ENCODE data around the gene SLCO3A1.

Gene SLCO3A1

DNA sequence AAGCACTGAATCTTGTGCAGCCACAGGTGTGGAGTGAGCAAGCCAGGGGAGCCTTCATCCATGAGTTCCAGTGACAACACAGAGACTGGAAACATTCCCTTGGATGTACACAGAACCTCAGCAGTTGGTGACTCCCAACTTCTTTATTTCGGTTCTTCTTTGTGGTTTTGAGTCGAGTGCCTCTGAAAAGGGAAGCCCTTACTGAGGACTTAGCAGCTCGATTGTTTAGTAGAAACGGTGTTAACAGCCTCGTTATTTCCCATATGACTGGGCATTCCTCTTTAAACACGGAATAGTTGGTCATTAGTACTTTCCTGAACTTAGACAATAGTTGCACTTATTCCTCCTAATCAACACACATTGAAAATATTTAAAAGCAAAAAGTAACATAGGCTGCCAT is 7.7 kb downstream of the SLCO3A1 start:
- no peak for DNase-seq (ENCODE audit: low read depth, low spot score)

- DNase-seq (ENCODE audit: low read depth, low spot score) = no peak
These were observed 9.5 kb downstream of the SLCO3A1 start for GRCh38 chr15:91862891-91863504.

GRCh38 chr15:91863621-91864255 is 10.2 kb downstream of the SLCO3A1 start:
- no peak for DNase-seq (ENCODE audit: low read depth, low spot score)

DNA sequence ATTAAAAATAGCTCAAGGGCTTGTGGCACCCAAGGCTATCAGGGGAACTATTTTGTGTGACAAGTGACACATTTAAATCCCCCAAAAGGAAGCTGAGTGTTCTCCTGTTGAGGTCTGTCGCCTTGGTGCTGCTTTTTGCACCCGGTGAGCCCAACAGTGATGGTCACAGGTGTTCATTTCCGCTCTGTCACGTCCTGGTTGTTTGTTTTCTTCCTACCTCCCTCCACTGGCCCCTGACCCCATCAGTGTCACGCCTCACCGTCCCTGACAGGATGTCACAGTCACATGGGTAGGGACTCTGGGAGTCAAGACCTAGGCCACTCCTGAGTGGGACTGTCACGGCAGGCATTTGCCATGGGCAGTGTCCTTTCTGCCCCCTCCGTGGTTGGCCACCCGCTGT is 11.2 kb downstream of the SLCO3A1 start:
- DNase-seq (ENCODE audit: low read depth, low spot score) = no peak

- no peak for DNase-seq (ENCODE audit: low read depth, low spot score)
These were observed 12.0 kb downstream of the SLCO3A1 start for GRCh38 chr15:91865486-91865885.

GRCh38 chr15:91865950-91866349 is 12.4 kb downstream of the SLCO3A1 start:
- no peak for DNase-seq (ENCODE audit: low read depth, low spot score)

DNA sequence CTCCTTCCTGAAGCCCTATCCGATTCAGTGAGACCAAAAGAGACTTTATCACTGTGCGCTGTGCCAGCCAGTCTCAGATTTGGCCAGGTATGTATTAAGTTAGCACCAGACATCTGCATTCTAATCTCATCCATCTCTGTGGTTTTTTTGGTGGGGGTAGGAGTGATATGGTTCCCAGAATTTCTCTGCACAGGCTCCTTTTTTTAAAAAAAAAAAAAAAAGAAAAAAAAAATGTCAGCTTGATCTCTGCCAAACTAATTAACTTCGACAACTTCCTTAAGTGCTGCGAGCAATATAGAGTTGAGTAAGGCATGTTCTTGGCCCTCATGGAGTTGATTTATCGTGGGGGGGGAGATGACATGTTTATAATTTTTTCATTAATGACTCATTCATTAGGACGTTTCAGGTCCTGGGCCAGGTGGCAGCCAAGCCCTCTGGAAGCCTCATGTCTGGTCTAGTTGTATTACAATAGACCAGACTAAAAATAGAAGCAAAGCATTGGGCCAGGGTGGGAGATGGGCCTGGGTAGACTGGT is 12.9 kb downstream of the SLCO3A1 start:
- DNase-seq (ENCODE audit: low read depth, low spot score) = no peak

- DNase-seq (ENCODE audit: low read depth, low spot score) = no peak
These were observed 13.5 kb downstream of the SLCO3A1 start for GRCh38 chr15:91866971-91867372.

DNA sequence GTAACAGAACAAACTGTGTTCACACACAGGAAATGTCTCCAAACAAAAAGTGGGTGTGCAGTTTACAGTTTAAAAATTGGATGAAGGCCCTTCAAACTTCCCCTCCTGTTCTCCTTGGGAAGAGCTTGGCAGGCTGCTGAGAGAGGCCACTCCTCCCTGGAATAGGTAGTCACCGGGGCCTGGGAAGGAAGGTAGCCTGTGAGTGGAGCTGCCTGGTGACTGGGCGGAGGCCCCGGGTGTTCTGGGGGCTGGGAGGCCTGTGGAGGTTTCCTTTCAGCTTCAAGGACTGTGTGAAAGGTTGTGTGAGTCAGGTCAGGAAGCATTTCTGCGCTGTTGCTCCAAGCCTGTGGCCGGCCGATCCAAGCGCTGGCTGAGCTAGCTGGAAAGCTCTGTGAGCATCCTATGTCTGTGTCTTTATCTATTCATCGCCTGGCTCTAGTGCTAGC is 14.1 kb downstream of the SLCO3A1 start:
- no peak for DNase-seq (ENCODE audit: low read depth, low spot score)

GRCh38 chr15:91870876-91871537 is 17.5 kb downstream of the SLCO3A1 start:
- no peak for DNase-seq (ENCODE audit: low read depth, low spot score)

GRCh38 chr15:91871837-91872236 is 18.3 kb downstream of the SLCO3A1 start:
- DNase-seq (ENCODE audit: low read depth, low spot score) = no peak

DNA sequence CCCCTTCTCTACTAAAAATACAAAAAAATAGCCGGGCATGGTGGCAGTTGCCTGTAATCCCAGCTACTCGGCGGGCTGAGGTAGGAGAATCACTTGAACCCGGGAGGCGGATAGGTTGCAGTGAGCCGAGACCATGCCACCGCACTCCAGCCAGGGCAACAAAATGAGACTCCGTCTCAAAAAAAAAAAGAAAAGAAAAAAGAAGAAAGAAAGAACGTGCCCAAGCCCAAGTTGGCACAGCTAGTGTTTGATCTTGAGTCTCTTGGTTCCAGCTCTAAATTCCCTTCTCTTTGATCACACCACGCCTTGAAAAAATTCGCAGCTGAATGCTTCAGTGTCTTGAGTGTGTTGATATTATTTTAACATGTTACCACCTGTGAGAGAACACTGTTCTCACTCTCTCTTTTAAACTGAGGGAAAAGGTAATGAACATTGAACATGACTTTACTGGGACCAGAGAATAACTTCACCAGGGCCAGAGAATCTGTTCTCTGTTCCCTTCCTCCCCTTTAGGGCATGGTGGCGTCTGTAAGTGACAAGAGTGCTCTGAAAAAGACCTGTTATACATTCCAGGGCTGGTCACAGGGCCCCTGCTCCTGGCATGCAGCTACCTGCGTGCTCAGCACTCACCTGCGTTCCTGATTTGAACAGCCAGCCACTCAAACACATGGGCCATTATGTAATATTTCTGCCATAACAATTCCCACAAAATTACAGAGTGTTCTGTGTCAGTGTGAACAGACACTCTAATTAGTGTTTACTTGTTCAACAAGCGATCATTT is 19.0 kb downstream of the SLCO3A1 start:
- DNase-seq (ENCODE audit: low read depth, low spot score) = no peak

DNA sequence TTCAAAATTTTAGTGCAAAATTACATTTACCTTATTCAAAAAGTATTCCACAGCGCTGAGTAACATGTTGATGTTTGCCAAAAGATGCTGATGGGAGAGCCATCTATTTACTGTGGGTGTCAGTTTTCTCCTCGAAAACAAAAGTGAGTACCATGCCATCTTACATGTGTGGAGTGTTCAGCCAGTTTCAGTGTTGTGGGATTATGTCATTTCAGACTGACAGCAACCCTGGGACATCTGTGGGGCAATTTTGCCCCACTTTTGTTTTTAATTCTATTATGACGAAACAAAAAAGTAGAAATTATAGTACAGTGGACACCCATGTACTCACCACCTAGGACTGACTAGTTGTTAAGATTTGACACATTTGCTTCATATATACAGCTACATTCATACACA is 19.6 kb downstream of the SLCO3A1 start:
- no peak for DNase-seq (ENCODE audit: low read depth, low spot score)

DNA sequence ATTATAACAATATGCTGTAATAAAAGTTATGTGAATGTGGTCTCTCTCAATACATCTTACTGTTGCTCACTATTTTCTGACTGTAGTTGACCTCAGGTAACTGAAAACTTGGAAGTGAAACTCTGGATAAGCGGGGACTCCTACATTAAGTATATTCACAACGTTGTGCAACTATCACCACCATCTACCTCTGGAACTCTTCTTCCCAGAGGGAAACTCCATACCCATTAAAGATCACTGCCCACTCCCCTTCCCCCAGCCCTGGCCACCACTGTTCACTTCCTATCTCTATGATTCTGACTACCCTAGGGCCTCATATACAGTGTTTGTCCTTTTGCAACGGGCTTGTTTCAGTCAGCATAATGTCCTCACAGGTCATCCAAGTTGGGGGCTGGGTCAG is 20.7 kb downstream of the SLCO3A1 start:
- no peak for DNase-seq (ENCODE audit: low read depth, low spot score)

DNA sequence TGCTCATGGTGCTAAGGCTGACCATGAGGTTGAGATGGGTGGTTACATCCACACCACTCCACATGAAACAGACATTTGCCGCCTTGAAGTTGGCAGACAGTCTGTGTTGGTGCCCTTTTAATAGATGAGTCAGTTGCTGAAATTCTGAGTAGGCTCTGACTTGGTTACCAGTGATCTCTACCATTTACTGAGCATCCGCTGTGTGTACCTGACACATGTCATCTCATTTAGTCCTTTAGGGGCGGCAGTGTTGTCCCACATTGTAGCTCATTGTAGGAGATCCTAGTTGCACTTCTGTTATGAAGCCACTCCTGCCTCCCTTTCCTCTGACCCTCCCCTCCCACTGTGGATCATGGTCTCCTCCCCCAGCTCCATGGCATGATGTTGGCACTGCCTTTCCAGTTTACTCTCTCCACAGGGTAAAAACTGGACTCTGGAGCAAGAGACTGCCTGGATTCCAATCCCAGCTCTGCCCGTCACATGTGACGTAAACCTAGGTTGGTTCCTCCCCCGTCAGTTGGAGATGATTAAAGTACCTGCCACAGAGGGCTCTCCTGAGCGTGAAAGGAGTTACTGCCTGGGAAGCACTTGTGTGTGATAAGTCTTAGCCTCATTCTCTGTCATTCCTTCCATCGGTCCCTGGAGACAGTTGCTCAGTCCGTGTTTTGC is 21.6 kb downstream of the SLCO3A1 start:
- no peak for DNase-seq (ENCODE audit: low read depth, low spot score)

DNA sequence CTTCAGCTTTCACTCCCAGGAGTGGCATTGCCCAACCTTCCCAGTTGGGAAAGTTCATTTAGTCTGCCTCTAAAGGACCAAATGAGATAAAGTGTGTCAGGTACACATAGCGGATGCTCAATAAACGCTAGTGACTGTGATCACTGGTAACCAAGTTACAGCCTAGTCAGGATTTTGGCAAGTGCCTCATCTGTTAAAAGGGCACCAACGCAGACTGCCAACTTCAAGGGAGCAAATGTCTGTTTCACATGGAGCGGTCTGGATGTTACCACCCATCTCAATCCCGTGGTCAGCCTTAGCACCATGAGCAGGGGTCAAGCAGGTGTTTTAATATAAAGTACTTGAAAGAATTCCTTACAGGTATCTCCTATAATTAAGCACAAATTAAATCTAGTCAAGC is 22.7 kb downstream of the SLCO3A1 start:
- no peak for DNase-seq (ENCODE audit: low read depth, low spot score)

- DNase-seq (ENCODE audit: low read depth, low spot score) = no peak
These were observed 24.9 kb downstream of the SLCO3A1 start for GRCh38 chr15:91878319-91878870.

GRCh38 chr15:91879158-91879557 is 25.6 kb downstream of the SLCO3A1 start:
- no peak for DNase-seq (ENCODE audit: low read depth, low spot score)

DNA sequence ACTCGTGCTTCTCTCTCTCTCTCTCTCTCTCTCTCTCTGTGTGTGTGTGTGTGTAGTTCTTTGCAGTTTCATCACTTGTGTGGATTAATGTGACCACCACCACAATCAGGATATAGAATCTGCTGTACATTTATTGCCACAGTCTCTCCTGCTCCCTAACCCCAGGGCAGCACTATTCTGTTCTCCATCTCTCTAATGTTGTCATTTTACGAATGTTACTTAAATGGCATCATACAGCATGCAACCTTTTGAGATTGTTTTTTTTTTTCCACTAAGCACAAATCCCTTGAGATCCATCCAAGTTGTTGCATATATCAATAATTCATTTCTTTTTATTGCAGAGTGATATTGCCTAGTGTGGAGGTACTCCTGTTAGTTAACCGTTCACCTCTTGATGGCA is 26.9 kb downstream of the SLCO3A1 start:
- DNase-seq (ENCODE audit: low read depth, low spot score) = no peak

- no peak for DNase-seq (ENCODE audit: low read depth, low spot score)
These were observed 28.2 kb downstream of the SLCO3A1 start for GRCh38 chr15:91881569-91882297.
